NCI-H526 (cell line): Measurements from ENCODE around the gene CCNY.

Experiments used
- DNase-seq, 2 experiments: peaks; one replicate each; lab custom pipeline; 2025; lab: John Stamatoyannopoulos, UW

The CCNY gene

DNA sequence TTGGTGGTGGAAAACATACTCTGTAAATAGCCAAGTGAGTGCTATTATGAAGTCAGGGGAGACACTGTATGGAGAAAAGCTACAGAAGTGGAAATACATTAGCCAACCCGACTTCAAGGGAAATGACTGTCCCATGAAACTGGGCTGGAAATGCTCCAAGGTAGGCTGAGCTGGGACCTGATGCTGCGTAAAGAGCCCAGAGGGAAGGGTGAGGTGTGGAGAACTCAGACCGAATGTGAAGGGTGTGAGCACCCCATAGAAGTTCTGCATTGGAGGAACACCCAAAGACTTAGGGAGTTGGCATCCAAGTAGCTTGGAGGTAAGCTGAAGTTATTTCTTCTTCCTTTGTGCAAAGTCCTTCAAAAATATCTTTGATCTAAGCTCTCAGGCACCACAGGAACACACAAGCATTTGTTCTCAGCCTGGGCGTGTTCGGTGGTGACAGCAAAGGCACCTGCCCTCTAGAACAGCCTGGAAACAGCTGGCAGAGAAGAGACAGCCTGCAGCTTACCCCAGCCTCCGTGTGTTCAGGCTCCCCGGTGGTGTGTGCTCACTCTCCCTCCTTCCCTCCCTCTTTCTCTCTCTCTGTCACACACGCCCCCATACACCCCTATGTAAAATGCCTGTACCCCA, 249.7 kb downstream of the CCNY start:
- DNase-seq = no peak

DNA sequence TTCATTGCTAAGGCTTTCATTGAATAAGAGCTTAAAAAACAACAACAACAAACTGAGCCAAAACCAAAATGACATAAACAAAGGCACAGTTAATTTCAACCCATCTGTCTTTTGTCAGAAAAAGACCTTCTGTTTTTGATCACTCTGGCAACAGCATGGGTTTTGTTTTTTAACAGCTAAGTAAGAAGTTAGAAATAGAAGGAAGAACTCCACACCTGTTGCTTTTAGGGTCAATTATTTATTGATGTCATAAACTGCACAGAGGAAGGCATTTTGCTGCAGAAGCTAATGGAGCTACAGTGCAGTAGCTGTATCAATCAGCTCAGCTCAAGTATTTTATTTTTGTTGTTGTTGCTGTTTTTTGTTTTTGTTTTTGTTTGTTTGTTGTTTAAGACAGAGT, 252.5 kb downstream of the CCNY start:
- DNase-seq = no peak

DNA sequence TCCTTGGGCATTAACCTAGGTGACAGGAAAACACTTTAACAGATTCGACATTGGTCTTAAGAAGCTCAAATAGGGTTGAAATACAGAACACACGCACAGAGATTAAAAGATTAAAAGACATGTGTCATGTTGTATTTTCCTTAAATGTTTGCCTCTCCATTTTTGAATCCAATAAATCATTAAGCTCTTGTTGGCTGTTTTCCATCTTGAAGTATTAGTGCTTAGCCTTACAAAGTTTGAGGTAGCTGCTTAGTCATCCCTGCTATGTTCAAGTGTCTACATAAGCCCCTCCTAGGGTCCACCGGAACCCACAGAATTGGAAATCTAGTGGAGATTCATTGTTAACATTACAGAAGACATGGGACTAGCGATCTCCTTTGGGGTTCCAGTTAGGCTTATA, 256.1 kb downstream of the CCNY start:
- no peak for DNase-seq

DNA sequence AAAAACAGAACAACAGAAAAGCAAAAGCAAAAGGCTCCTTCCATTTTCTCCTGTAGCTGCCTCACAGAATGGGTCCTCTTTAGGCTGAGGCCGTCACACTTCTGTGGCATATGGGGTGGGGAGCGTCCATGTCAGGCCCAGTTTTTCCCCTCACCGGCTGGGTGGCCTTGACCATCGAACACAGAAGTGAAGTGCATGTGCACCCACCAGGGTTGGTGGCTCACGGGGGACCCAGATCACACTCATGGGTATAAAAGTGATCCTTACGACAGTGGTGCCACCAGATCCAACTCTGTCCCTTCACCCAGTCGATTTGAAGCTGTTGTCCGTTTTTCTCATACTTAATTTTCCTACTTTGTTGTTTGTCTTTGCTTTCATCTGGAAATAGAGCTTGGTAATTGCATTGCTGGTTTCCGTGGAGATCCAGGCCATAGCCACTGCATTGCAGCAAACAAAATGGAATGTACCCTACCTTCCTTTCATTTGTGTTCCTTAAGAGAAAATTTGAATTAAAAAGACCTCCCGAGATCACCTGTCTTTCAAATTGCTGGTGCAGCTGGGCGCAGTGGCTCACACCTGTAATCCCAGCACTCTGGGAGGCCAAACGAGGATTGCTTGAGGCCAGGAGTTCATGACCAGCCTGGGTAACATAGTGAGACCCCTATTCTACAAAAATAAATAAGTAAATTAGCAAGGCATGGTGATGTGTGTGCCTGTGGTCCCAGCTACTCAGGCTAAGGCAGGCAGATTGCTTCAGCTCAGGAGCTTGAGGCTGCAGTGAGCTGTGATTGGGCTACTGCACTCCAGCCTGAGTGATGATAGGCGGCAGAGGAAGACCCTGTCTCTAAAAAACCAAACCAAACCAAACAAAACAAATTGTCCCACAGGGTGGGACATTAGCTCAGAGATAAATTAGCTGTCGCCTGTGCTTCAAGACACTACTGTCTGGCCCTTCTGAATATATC, 258.1 kb downstream of the CCNY start:
- DNase-seq = no peak

DNA sequence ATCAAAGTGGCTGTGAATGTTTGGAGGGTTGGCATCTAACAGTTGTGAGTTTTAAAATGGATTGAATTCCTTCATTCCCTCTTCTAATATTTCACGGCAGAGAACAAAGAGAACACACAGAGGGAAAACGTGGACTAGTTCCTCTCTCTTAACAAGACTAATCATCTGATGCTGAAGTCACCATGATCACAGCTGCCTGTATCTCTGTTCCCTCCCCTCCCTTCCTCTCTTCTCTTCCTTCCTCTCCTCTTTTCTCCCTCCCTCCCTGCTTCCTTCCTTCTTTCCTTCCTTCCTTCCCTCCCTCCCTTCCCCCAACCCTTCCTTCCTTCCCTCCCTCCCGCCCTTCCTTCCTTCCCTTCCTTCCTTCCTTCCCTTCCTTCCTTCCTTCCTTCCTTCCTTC, 258.8 kb downstream of the CCNY start:
- no peak for DNase-seq

DNA sequence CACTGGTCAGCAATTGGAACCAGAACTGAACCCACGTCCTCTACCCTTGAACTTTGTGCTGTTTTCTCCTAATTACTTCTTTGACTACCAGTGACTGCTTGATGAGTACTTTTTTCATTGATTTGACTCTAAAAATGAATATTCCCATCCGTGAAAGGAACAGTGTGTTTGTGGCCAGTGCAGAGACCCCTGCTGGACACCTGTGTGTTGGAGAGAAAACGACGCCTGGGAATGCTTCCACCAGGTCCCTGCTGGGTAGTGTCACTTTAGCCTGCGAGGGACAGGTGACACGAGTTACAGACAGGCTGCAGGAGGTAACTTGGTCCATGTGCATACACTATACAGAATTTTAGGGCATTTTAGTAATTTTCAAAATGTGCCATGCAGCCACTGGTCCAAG, 262.1 kb downstream of the CCNY start:
- DNase-seq = peak in 1 of 2 experiments; percentile 4

DNA sequence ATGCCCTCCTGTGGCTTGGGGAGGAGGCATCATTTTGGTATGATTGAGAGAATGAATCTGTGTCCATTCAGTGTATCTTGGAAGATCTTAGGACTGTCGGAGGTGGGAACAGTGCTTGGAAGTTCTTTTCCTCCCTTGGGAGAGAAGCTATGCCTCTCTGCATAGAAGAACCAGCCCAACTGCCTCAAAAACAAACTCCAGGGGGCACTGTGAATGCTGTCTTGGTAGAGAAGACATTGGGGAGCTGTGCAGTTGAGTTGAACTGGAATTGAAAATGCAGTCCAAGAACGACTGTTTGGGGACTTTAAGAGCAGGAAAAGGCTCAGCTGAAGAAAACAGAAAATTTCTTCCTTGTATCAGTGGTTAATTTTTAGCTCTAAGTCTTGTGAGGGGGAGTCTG, 263.9 kb downstream of the CCNY start:
- DNase-seq = peak in 1 of 2 experiments; percentile 3

DNA sequence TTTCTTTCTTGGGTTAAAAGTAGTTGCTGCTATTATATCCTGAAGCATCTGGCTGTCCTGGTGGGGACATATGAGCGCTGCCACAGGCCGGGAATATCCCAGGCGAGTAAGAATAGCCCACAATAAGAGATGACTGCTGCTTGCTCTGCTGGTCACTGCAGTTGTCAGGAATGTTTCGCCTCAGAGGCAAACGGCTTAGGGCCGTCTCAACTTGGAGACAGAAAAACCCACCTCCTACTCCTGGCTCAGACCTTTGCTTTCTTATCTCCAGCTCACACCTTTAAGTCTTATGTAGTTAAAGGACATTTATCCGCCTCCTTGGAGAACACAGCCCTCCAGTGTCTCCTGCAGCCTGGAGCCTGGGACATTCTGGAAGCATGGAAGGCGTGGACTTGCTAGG, 268.9 kb downstream of the CCNY start, which contains the start of gene GJD4:
TSS of gene GJD4 (plus strand) at position 151 of the 400 bp plus-strand sequence. CDS start at position 378, 227 bp downstream.
- no peak for DNase-seq

DNA sequence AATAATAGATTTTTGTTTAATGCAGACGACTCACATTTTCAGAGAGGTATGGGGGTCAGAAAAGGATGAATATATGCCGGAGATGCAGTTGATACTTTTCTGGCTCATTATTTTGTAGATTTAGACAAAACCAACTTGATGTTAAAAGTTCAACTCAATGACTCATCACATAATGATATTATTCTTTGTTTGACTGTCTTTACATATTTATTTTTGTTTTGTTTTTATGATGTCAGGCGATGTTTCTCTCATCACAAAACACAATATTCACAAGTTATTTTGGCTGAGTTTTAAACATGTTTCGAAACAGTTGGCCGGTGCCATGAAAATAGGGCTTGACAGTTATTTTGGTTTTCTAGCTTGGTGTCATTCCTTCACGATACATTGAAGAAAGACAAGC, 270.1 kb downstream of the CCNY start:
- no peak for DNase-seq

DNA sequence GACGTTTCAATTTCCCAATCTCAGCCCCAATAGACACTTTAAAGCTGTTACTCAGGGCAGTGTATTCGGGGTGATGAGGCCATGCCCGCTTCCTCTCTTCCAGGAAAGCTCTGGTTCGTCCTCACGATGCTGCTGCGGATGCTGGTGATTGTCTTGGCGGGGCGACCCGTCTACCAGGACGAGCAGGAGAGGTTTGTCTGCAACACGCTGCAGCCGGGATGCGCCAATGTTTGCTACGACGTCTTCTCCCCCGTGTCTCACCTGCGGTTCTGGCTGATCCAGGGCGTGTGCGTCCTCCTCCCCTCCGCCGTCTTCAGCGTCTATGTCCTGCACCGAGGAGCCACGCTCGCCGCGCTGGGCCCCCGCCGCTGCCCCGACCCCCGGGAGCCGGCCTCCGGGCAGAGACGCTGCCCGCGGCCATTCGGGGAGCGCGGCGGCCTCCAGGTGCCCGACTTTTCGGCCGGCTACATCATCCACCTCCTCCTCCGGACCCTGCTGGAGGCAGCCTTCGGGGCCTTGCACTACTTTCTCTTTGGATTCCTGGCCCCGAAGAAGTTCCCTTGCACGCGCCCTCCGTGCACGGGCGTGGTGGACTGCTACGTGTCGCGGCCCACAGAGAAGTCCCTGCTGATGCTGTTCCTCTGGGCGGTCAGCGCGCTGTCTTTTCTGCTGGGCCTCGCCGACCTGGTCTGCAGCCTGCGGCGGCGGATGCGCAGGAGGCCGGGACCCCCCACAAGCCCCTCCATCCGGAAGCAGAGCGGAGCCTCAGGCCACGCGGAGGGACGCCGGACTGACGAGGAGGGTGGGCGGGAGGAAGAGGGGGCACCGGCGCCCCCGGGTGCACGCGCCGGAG, 271.4 kb downstream of the CCNY start:
- DNase-seq = peak in 1 of 2 experiments; percentile 17

DNA sequence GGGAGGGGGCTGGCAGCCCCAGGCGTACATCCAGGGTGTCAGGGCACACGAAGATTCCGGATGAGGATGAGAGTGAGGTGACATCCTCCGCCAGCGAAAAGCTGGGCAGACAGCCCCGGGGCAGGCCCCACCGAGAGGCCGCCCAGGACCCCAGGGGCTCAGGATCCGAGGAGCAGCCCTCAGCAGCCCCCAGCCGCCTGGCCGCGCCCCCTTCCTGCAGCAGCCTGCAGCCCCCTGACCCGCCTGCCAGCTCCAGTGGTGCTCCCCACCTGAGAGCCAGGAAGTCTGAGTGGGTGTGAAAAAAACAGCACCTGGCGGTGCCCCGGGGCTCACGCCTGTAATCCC, 272.0 kb downstream of the CCNY start:
- DNase-seq = no peak

DNA sequence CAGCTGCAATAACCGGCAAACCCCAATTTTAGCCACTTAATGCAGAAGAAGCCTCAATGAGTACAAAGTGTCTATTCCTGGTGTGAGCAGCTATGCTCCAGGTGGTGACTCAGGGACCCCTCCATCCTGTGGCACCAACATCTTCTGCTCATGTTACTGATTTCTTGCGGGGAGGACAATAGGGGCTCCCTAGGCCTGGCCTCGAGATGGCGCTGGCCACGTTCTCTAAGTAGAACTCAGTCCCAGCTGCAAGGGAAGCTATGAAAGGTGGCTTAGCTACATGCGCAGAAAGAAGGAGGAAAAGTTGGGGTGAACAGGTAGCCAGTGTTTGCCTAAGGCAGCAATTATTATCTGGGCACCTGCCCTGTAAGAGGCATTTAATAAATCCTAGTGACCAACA, 275.4 kb downstream of the CCNY start:
- DNase-seq = peak in 1 of 2 experiments; percentile 3

DNA sequence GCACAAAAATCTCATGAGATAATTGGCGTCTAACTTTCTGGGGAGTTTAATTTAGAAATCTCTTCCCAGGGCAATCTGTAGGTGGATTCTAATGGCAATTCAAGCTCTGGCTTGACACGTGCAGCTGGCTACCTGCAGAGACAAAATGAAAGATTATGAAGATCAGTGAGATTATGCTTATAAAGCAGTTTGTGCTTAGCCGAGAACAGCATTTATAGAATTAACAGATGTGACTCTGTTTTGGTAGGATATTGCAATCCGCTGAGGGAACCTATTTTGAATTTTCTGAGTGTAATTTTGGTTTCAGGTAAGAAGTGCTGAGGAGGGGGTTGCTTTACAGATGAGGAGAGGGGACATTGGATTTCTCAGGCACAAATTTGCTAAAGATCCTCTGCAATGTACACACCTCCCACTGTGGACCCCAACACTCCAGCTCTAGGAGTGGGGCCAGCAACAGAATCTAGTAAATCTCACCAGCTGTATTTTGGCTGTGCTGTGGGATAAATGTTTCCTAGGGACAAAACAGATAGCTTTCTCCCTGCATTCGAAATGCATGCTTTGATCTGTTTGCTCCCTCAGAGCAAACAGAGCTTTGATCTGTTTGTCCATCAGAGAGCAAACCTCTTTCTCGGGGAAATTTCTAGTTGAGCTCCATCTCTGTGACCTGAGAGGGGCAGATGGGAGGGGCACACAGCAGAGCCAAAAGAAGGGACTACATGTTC, 276.2 kb downstream of the CCNY start:
- no peak for DNase-seq

DNA sequence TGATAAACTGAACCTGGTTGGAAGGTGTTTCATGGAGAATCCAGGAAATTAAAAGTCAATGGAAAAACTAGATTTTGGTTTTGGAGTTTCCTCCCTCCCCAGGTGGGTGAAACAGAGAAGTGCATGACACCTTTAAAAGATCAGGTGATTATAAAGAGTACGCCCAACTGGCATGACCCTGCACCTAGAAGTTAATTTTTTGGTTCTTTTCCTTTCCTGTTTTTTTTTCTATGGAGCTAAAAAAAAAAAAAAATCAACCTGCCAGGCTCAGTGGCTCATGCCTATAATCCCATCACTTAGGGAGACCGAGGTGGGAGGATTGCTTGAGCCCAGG, 276.8 kb downstream of the CCNY start:
- no peak for DNase-seq

DNA sequence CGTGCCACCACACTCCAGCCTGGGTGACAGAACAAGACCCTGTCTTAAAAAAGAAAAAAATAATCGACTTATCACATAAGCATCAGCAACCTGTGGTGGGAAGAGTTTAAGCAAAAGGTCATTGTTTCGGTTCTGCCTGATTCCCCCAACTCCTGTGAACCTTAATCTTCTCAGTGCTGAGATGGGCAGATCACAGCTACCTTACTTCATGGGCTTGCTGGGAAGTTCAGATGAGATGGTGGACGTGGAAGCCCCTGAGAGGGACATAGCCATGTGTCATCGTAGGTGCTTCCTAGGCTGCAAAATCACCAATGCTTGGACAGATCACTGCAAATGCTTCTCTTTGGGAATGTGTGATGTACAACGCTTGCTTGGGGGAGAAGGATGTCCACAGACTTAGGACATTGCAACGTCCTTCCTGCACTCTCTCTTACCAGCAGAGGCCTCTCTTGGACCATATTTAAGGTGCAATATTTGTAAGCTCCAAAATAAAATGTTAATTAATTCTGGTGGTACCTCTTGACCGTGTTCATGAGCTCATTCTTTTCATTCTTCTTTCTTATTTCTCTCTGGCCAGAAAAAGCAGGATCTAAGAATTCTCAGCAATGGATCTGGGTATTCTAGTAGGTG, 277.4 kb downstream of the CCNY start:
- DNase-seq = peak in 1 of 2 experiments; percentile 1

DNA sequence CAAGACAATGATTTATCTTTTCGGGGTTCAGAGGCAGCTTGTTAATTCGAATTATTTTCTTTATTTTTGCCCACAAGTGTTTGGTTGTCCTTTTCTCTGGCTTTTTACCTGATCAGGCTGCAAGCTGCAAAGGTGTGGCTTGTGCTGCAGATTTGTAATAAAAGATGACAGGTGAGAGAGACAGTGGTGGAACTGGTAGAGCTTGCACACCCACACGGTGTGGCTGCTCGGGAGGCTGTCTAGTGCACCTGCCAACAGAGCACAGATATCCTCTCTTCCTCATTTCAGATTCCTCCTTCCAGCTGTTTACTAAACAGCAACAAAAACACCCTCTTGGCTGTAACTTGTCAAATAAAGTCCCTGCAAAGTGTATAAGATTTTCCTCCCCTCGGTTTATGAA, 278.0 kb downstream of the CCNY start:
- DNase-seq = no peak
